C4-2B (cell line): ENCODE data around the gene SRPX2.

ENCODE experiments used
- H3K27ac ChIP-seq: fragments of 450-650 bp; 2 replicates; pipeline ENCODE4 v1.5.1; 2017
- ZFX ChIP-seq: fragments of 450-650 bp; IDR thresholded peaks from 2 replicates; pipeline ENCODE4 v1.6.1; 2017
- TF ChIP-seq, protein P1 (sequence below): fragments of 450-650 bp; conservative IDR thresholded peaks from 2 replicates; pipeline ENCODE4 v1.5.1; 2017; ENCODE audit warnings: mild to moderate bottlenecking

SRPX2 gene

DNA sequence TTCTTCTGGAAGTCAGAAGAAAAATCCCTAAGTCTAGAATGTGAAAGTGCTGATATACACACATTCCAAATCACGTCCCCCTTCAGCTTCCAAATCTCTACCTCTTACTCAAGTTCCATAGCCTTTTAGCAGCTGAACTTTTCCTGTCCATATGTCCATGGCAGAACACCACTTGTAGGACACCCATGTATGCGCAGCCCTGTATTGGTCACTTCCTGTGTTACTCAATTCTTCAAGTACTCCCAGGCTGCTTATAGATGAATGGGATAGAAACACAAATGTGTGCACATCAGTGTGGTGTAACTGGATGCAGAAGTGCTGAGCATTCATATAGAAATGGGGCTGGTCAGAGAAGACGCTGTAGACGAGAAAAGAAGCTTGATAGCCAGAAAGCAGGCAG is 18.8 kb downstream of the SRPX2 start:
- TF ChIP-seq, protein P1, sequence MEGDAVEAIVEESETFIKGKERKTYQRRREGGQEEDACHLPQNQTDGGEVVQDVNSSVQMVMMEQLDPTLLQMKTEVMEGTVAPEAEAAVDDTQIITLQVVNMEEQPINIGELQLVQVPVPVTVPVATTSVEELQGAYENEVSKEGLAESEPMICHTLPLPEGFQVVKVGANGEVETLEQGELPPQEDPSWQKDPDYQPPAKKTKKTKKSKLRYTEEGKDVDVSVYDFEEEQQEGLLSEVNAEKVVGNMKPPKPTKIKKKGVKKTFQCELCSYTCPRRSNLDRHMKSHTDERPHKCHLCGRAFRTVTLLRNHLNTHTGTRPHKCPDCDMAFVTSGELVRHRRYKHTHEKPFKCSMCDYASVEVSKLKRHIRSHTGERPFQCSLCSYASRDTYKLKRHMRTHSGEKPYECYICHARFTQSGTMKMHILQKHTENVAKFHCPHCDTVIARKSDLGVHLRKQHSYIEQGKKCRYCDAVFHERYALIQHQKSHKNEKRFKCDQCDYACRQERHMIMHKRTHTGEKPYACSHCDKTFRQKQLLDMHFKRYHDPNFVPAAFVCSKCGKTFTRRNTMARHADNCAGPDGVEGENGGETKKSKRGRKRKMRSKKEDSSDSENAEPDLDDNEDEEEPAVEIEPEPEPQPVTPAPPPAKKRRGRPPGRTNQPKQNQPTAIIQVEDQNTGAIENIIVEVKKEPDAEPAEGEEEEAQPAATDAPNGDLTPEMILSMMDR: no peak
- TF ChIP-seq ZFX: no peak
- H3K27ac ChIP-seq: peak overlapping the region; percentile 41; the same call in 1 of the 2 replicates

DNA sequence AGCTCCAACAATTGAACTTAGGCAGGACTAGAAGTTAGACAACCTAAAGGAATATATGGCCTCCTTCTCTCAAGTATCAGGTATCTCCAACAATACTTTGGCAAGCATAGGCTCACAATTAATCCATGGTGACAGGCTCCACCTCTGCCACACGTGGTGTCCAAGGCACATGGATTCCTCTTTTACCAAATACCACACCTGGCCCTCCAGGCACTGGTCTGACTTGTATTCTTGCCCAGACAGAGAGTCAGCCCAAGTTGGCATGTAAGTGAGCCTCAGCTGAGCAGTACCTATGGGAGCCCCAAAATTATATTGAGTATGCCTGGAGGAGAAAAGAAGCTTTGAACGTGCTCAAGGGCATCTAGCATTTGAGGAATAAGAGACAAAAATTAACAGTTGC is 19.6 kb downstream of the SRPX2 start:
- TF ChIP-seq, protein P1: no peak
- TF ChIP-seq ZFX: no peak
- peak overlapping the region; percentile 50 for H3K27ac ChIP-seq

DNA sequence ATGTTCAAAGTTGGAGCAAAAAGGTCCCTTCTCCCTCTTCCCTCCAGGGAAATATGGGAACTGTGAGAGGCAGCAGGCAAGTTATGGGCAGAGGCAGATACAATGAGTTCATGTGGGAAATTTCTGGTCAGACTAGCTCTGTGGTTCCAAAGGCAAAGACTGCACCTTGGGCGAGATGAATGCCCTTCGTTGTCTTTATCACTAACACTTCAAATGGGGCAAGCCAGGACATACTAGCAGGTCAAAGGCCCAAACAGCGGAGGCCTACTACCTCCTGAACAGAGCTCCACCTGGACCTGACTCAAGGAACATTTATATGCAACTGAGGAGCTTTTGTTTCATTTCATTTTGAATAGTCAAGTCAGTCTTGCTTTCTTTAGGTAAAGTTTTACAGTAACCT is 29.0 kb downstream of the SRPX2 start:
- no peak overlapping the region for H3K27ac ChIP-seq
- TF ChIP-seq, protein P1: no peak
- TF ChIP-seq ZFX: no peak

DNA sequence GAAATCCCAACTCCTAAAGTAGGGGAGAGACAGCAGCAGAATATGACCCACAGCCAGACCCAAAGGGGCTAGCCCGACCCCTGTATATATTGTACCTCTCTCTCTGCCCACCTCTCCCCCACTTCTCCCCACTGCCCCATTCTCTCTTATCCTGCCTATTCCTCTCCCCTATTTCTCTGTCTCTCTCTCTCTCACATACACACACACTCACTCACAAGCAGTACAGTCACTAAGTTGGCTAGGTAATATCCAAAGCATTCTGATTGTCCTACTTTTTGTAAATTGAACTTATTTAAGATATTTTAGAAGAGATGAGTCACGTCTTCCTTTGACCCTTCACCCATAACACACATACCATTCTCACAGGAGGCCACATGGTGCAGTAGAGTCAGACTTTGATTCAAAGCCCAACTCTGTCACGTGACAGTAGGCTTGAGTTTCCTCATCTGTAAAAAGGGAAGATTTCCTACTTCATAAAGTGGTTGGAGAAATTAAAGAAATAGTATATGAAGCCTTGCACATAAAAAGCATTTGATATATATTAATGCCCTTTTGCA is 29.5 kb downstream of the SRPX2 start:
- H3K27ac ChIP-seq: no peak overlapping the region
- TF ChIP-seq, protein P1: no peak
- no peak for TF ChIP-seq ZFX

DNA sequence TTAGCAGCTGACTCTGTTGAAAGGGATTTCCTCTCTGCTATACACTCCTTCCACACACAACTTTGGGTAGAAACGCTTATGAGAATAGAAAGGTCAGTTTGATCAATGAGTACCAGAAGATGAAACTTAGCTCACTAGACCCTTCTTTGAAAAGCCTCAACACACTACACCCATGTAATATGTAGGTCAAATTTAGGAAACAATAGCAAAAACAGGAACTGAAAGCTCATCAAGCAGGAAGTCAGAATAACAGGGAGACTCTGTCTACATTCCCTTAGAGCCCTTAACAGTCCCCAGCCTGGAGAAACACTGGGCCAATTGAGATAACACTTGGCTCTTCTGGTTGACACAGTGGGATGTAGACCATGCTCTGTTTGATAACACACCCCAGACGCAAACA is 30.7 kb downstream of the SRPX2 start:
- TF ChIP-seq, protein P1: no peak
- TF ChIP-seq ZFX: no peak
- H3K27ac ChIP-seq: no peak overlapping the region

DNA sequence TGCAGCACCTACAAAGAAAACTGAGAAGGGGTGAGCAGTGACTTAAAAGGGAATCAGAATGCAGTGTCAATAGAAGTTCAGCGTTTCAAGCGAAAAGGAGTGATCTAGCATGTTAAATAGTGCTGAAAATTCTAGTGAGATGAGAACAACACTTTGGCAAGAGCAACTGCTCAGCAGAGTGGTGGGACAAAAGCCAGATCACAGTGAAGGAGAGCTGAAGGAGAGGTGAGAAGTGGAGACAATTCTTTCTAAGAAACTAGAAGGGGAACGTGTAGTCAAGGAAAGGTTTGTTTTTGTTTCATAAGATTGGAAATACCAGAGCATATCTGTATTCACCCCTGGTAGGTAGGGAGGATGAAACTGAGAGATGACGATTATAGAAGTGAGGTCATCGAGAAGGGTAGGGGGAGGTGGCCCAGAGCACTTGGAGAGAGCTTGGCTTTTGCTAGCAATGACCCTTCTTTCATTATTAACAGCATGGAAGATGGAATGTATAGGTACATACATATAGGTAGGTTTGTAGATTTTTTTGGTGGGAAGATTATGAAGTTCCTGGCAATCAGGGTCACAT is 33.7 kb downstream of the SRPX2 start:
- H3K27ac ChIP-seq: no peak overlapping the region

DNA sequence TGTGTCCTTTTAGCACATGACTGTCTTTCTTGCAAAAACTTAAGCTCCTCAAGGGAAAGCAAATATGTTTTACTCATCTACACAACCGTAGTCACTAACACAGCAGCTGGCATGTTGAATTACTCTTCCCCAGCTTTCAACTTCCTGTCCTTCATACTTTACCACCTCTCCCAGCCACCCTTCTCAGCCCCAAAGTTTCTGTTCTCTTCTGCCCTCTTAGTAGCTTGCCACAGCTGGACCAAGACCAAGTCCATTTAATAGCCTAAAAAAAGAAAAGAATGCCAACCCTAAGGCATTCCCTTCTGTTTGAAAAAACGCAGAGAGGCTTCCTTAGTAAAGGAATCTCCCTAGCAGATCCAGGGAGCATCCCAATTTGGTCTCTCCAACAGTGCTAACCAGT is 36.8 kb downstream of the SRPX2 start:
- H3K27ac ChIP-seq: no peak overlapping the region
- TF ChIP-seq, protein P1: no peak
- no peak for TF ChIP-seq ZFX

More for the DNA sequence above, 33.7 kb downstream of the SRPX2 start:
- no peak for TF ChIP-seq ZFX
- TF ChIP-seq, protein P1: no peak
